ENCODE measurements around the gene ALDH1A3.

- TF ChIP-seq POLR2AphosphoS5 (IDR thresholded peaks at IDR 0.05; ENCODE audit: borderline replicate concordance, low read depth, low read length) (no peak), EZH2 (IDR thresholded peaks at IDR 0.05) (no peak)
Measured at GRCh38 chr15:100863796-100864267, 15.8 kb upstream of the ALDH1A3 start.
